Skeletal muscle cell (primary cell): Measurements from ENCODE around the gene RAB17.

Experiments used
- DNase-seq: peaks from one replicate; pipeline ENCODE4 v3.0.0-alpha.2; 2010; ENCODE audit warnings: low read depth
- H3K4me3 ChIP-seq: 2 replicates; pipeline ENCODE4 v1.5.1; 2011; ENCODE audit warnings: low read depth, mild to moderate bottlenecking, control low read depth, low read length, moderate library complexity

Gene RAB17

GRCh38 chr2:237590272-237591140 lies at the start of gene RAB17:
TSS of gene RAB17 (minus strand) at chr2:237590734. CDS start at chr2:237586154, 4,580 bp downstream.
- no peak within 1 kb of the TSS for H3K4me3 ChIP-seq
- DNase-seq = no peak

DNA sequence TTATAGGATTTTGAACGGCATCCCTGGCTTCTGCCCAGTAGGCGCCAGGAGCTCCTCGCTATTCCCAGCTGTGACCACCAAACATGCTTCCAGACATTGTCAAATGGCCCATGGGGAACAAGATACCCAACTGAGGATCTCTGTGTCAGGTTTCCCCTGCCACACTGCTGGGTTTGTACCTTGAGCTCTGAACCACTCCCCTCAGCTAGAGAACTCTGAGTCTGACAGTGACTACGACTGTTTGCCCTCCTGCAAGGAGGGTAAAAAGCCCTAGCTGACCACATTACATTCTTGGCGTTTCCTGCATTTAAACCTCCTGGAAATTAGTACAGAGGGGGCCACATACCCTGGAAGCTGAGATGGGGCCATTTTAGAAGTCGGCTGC lies 49.3 kb upstream of the RAB17 start:
- no peak overlapping the region for H3K4me3 ChIP-seq
- DNase-seq = no peak

DNA sequence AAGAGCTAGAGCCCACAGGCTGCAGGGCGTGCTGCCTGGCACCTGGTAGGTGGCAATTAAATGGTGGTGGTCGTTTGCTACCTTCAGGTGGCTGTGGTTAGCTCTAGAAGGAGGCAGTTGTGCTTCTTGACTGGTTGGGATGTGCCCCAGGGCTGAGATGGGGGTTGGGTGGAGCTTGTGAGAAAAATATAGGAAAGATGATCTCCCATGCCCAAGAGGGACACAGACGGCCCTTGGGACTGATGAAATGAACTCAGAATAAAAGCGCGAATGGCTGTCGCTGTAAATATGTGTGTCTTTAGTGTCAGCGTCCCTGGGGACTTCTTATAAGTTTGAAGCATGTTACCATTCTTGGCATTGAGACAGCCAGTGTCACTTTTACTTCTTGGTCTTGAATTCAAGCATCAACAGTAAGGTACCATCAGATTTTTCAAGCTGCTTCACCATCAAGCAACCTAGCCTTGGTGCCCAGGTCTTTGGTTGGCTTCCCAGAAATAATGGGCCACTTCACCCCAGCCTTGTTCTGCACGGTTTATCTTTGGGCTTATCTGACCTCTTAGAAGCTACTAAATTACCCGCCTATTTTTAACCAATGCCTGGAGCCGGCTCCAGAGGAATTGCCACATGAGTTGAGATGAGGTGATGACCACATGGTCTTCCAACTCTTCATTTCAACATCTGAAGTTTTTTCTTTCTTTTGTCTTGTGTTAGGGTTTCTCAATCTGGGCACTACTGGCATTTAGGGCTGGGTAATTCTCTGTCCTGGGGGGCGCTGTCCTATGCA lies 48.7 kb upstream of the RAB17 start:
- DNase-seq = no peak
- H3K4me3 ChIP-seq = no peak overlapping the region

GRCh38 chr2:237638176-237638575 lies 47.6 kb upstream of the RAB17 start:
- no peak overlapping the region for H3K4me3 ChIP-seq
- no peak for DNase-seq

- no peak for DNase-seq
- H3K4me3 ChIP-seq = no peak overlapping the region
Measured at GRCh38 chr2:237637429-237638135, 47.0 kb upstream of the RAB17 start.

DNA sequence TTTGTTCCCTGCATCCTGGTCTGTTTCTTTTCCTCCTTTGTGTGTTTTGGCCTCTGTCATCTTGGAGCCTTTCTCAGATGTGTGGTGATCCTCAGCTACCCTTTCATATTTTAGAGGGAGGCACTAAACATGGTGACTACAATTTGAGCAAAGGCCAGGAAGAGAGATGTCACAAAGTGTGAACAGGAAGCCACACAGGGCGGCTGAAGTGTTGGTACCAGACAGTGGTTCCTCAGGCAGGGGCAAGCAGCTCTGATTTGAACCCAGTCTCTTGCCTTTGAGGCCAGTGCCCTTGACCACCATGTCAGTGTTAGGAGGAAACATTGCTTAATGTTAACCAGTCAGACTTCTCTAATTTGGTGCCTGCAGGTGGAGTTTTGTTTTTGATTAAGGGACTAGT lies 46.0 kb upstream of the RAB17 start:
- no peak for DNase-seq
- no peak overlapping the region for H3K4me3 ChIP-seq

GRCh38 chr2:237633061-237633561 lies 42.6 kb upstream of the RAB17 start:
- H3K4me3 ChIP-seq = no peak overlapping the region
- no peak for DNase-seq

GRCh38 chr2:237631801-237632585 lies 41.5 kb upstream of the RAB17 start:
- no peak overlapping the region for H3K4me3 ChIP-seq
- no peak for DNase-seq

GRCh38 chr2:237631007-237631785 lies 40.7 kb upstream of the RAB17 start:
- no peak overlapping the region for H3K4me3 ChIP-seq
- DNase-seq = no peak

DNA sequence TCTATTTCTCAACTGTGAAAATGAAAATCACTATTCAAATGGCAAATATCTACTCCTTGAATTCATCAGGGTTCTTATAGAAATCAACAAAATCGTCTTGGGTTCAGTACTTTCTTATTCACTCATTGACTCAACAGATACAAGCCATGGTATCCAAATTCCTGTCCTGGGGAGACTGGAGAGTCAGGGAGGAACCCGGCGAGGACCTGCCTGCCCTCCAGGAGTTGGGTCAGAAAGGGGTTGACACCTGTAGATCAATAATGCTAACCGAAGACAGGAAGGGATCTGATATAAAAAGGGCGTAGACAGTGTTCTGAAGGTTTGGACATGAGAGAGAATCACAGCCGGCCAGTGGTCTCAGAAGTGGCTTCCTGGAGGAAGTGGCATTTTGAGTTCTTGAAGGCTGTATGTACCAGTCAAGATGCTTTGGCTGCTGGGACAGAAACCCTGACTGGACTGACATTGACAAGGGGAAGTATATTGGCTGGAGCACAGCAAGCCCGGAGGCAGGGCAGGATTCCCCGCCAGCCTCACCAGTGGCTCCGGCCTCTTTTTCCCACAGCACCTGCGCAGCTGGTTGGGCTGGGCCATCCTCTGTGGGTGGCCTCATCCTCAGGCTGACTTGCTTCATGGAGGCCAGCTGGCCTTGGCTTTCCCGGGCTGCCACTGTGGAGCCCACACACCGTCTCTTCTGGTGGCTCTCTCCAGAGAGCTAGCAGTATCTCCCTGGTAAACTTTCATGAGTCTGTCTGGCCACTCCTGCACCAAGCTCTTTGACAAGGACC lies 39.9 kb upstream of the RAB17 start:
- H3K4me3 ChIP-seq = no peak overlapping the region
- DNase-seq = no peak

- DNase-seq = no peak
- no peak overlapping the region for H3K4me3 ChIP-seq
Measured at GRCh38 chr2:237629739-237630138, 39.2 kb upstream of the RAB17 start.

GRCh38 chr2:237629188-237629534 lies 38.6 kb upstream of the RAB17 start:
- DNase-seq = no peak
- H3K4me3 ChIP-seq = peak overlapping the region; percentile 74

DNA sequence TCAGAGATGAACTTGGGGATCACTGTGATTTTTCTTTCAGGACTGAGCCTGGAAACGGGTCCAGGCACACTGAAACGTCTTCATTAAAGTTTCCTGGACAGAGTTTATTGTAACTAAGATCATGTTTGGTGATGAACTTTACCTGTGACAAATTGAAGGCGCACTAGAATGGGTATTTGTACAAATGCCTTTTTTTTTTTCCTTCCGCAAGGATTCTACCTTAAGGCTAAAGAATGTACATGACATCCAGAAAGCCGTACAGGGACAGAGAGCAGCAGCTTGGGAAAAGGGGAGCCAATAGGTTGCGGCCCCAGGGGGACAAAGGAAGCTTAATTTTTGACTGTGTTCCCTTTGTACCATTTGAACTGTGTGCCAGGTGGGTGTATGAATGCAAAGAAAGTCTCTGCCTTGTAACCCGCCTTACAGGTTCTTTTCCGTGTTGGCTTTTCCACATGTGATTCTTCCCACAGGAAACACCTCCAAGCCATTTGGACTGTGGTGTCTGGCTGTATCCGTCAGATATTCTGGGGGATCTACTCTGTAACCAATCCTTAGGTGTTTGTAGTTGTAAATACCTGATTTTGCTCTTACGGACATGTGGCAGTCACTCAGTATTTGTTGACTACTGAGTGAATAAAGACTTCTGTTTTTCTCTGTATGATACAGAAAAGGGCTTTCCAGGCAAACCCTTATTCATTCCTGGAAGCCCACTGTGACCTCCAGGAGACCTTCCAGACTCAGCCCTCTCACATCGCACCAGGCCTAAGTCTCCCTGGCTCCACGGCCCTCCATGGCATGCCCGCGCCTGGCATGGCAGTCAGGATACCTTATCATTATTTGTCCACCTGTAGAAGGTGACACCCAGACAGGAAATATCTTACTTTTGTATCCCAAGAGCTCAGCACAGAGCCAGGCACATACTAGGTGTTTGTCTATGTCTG lies 38.0 kb upstream of the RAB17 start:
- no peak for DNase-seq
- peak overlapping the region; percentile 74 for H3K4me3 ChIP-seq

DNA sequence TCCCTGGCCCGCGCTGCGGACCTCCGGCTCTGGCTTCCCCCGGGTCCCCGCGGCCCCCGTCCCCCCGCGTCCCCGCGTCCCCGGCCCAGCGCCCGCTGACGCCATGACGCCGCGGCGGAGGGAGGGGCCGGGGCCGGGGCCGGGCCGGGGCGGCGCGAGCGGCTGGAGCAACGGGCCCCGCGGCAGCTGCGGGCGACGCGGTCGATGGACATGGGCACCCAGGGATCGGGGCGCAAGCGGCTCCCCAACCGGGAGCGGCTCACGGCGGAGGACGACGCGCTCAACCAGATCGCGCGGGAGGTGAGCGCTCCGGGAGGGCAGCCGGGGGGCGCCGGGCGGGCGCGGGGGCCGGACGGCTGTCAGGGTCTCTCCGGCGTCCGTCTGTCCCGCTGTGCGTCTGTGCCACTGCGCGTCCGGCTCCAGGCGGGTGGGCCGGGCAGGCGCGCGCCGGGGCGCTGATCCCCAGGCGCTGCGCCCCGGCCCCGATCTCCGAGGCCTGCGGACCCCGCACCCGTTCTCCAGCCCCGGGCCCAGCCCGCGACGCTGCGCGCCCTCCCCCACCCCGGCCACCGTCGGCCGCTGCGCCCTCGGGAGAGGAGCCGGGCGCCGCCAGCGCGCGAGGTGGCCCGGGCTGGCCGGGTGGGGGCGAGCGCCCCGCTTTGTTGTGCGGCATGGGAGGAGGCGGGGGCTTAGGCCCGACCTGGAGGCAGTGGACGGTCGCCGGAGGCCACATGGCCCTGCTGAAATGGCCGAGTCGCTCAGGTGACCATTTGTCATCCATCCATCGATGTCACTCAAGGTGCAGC lies 37.1 kb upstream of the RAB17 start, which contains the start of gene LRRFIP1:
TSS of gene LRRFIP1 (plus strand) at position 147 of the 806 bp plus-strand sequence. CDS start at position 205, 58 bp downstream.
- no peak for DNase-seq
- H3K4me3 ChIP-seq = peak within 1 kb of the TSS; percentile 74

DNA sequence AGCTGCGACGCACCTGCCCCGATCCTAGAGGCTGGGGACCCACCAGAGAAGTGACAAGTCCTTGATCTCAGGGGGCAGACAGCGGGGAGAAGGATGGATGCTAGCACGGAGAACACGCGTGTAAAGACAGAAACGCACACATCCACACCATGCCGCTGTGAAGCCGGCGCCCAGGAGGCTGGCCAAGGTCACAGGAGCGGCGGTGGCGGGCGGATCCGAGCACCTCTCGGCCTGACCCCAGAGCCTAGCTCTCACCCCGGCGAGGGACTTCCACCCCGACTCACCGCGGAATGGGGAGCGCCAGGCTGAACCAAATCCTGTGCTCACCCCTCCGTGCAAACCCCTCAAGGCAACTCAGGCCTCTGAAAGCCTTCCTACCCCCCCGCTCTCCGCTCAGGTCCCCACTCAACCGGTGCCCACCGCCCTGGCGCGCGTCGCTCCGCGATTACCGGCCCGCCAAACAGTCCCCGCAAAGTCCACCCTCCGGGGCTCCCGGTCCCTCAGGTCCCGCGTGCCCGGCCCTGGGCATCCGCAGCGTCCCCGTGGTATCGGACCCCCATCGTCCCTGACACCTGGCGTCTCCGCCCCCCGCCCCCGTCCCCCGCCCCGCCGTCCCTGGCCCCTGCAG lies 36.4 kb upstream of the RAB17 start:
- no peak for DNase-seq
- H3K4me3 ChIP-seq = peak overlapping the region; percentile 55
